Fibroblast of skin of scalp (primary cell): ENCODE results near the gene KDM4C.
"Not testable (repeated sequence)": the region's sequence is repeated elsewhere in the genome, so short reads cannot be mapped to it uniquely, and the experiment has no call there.

ENCODE experiments used
- DNase-seq: peaks from one replicate; pipeline ENCODE4 v3.0.0-alpha.2; 2013

KDM4C gene

GRCh38 chr9:6938447-6938846, 180.7 kb downstream of the KDM4C start:
- peak; percentile 97 for DNase-seq

GRCh38 chr9:6938873-6939272, 181.1 kb downstream of the KDM4C start:
- DNase-seq = peak; percentile 72

DNA sequence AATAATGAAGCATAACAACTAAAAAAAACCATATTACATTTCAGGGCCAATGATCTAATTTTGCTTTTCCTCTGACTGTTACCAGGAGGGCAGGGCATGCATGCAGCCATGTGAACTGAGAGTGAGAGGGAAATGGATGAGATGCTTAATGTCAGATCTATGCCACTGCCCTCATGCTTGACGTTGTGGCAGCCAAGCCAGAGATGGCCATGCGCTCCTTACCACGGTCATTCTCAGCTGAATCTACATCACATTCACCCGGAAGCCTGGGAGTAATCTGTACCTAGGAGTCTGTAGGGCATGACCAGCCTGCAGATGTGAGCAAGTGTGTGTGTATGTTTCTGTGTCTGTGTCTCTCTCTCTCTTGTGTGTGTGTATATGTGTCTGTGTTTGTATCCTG, 183.7 kb downstream of the KDM4C start:
- DNase-seq = no peak

- DNase-seq = no peak
Observed at GRCh38 chr9:6942406-6942805, 184.6 kb downstream of the KDM4C start.

- DNase-seq = no peak
Observed at GRCh38 chr9:6943293-6943692, 185.5 kb downstream of the KDM4C start.

GRCh38 chr9:6944093-6944551, 186.3 kb downstream of the KDM4C start:
- peak; percentile 73 for DNase-seq

DNA sequence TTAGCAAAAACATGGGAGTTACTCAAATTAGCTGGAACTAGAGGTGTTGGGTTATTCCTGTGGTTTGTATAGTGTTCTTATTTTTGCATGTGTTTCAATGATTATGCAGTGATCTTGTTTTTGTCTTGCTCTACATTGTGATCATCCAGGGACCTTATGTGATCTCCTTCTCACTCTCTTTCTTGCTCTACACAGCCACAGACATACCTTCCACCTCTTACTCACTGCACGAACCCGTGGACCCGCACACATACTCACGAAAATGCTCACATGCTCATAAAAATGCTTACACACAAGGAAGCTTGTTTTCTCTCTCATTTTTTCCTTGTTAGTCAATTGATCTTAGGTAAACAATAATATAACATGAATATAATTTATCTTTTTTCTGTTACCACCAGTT, 187.1 kb downstream of the KDM4C start:
- DNase-seq = peak; percentile 14

DNA sequence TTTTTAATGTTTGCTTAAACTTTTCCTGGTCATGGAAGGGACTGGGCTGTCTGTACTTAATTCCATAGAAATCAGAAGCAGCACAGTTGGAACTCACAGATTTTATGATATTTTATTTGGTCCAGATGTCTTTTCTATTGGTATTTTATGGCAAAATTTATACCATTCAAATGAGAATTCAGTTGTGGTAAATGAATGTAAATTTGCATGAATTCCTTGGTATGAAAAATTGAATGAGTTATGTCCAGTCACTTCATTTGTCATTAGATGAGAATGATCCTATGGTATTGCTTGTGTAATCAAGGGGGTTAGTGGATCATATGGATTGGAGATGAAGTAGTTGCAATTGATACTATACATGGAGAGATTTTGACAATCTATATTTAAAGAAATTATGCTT, 188.0 kb downstream of the KDM4C start:
- peak; percentile 40 for DNase-seq

DNA sequence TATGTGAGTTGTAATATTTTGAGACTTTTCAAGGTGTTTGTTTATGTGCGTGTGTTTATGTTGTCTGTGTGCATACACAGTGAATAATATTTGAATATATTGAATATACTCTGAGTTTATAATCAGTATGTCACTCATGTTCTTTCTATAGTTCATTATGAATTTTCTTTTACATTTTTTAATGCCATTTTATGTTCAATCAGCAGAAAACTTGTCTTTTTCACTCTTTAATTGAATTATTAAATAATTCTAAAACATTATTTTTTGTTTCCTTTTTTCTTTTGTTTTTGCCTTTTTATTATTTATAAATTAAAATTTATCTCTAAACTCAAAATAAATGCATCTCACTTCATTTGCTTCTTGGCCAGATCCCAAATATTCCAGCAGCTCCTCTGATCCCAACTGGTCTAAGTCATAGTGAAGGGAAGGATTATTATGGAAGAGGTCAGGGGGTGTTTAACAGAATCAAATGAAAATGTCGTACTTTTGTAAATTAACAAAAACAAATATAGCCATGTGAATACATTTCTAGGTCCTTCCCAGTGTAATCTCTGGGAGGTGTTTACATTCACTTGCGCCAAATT, 188.9 kb downstream of the KDM4C start:
- DNase-seq = no peak

- not testable (repeated sequence) for DNase-seq
Observed at GRCh38 chr9:6948921-6949320, 191.1 kb downstream of the KDM4C start.

DNA sequence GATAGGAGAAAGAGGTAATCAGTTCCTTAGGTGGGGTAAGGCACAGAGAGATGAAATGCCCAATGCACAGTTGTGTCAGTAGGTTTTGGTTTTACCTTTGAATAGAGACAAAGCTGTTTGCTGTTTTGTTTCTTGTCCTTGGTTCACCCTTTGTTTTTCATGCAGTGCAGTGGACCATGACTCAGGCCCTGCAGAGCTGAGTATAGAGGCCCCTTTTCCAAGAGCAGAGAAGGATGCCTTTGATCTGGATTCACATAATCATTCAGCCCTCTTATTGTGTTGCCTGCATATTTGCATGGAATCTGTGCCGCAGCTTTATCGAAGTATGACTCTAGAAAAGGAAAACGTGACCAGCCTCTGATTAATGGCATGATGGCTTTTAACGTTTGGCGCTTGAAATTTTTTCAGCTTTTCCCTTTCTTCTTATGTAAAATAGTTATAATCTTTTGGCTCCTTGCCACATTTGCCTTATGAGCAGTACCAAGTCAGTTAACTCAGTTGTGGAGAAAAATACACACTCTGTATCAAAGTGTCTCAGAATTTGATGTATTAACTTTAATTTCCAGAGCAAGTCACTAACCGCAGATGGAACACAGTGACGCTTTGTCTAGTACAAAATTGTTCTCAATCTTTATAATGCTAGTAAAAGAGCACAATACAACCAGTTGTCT, 197.6 kb downstream of the KDM4C start:
- no peak for DNase-seq

- no peak for DNase-seq
Observed at GRCh38 chr9:6956879-6957278, 199.1 kb downstream of the KDM4C start.

DNA sequence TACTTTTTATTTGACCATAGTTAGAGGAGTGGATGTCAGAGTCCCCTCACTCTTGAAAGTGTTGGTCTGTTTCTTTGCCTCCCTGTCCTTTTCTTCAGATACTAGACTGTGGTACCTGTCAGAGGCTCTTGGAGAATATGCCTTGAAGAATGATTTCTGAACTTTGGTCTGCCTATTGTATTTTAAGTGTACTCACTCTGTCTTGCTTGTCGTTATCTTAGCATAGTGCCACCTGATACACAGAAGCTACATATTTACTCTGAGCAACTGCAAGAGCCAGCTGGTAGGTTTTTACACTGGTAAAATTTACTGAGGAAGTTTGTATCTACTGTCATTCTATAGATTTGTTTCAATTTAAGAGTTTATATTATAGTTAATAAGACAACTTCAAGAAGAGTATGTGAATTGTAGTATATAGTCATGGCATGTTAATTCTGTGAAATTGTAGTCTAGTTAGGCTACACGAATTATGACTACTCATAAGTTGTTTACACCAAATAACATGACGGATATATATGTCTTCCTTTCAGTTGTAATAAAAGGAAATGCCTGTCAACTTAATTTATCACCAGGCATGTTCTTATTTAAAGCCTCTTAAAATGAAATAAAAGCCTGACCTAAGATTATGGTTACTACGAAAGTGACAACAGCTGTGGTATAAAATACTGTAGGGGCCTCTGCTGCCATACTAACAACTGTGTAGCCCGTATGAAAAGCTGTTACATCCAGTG, 201.7 kb downstream of the KDM4C start:
- no peak for DNase-seq

GRCh38 chr9:6960777-6961176, 203.0 kb downstream of the KDM4C start:
- DNase-seq = no peak

DNA sequence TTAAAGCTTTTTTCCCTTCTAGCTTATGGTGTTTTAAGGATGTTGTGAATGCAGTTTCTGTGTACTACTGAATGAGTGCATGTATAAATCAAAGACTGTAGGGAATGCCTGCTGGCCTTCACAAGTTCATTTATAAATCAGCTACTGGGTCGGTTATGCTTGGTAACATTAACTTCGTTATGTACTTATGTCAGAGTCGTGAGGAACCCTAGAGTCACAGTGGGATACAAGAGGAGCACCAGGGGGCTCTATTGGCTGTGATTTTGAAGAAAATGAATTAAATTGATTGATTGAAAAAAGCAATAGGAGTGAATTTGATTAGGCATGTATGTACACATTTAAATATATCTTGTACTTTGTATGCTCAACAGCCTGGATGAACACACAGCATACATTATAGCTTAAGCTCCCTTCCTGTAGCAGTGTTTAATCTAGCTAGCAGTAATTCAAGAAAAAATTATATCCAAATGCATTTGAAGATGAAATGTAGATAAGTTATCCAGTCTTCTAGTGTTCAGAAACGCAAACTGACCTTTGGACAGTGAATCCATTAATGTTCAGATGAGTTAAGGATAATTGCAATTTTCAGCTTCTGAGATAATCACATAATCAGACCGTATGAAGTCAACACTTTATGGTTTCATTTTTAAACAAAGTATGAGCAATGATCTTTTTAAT, 204.2 kb downstream of the KDM4C start:
- DNase-seq = no peak

DNA sequence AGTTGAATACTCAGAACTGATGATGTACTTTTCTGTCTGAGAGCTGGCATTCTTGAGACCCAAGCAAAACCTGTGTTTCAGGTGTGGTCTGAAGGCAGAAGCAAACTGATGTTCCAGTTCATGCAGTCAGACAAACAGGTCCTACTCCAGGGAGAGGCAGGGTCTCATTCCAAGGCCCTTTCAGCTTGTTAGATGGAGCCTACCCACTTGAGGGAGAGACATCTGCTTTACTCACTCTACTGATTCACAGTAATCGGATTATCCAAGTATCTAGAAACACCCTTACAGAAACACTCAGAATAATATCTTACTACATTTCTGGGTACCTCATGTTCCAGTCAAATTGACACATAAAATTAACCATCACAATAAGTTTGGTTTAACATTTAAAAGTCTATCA, 207.8 kb downstream of the KDM4C start:
- DNase-seq = no peak

DNA sequence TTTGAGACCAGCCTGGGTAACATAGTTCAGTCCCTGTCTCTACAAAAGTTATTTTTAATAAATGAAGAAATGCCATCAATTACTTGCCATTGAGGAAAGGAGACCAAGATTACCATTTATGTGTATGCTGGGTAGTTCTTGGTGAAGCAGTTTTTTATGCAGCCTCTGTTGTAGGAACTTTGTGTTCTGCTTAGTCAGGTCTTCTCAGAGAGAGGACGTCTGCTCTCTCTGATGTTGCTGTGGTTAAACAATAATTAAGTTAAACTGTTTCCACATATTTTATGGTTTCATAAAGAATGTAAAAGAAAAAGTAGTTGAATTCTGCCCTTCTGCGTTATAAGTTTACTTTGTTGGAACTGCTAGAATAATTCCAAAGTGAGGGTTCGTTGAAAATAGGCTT, 210.5 kb downstream of the KDM4C start:
- DNase-seq = peak; percentile 56

DNA sequence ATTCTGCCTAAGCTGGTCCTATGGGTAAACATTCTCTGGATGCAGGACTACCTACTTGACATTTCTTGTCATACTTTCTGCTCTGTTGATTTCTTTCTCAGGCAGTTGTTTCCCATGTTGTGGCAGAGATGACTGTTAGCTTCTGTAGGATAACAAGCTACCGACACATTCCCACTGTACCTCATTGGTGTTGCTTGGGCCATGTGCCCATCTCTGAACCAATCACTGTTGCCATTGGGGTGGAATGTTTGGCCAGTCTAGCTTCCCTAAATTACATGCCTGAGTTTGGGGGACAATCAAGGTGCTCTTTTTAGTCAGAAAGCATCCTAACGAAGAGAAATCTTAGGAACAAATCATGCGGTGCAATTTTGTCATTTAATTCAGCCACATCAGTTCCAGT, 212.0 kb downstream of the KDM4C start:
- DNase-seq = no peak

DNA sequence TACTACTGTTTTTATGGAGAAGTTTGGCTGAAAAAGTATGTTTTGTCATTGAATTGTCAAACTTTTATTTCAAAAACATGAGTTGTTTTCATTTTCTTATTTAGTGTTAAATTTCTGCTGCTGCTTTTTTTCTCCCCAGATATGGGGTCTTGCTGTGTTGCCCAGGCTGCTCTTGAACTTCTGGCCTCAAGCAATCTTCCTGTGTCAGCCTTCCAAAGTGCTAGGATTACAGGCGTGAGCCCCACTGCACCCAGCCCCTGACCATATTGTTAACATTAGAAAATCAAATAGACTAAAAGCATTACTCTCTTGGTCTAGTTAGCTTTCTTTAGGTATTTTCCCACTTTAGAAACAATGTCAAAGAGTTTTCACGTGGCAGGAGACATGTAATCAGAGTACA, 215.3 kb downstream of the KDM4C start:
- DNase-seq = no peak

GRCh38 chr9:6973762-6974161, 216.0 kb downstream of the KDM4C start:
- DNase-seq = no peak

GRCh38 chr9:6975198-6975597, 217.4 kb downstream of the KDM4C start:
- no peak for DNase-seq

DNA sequence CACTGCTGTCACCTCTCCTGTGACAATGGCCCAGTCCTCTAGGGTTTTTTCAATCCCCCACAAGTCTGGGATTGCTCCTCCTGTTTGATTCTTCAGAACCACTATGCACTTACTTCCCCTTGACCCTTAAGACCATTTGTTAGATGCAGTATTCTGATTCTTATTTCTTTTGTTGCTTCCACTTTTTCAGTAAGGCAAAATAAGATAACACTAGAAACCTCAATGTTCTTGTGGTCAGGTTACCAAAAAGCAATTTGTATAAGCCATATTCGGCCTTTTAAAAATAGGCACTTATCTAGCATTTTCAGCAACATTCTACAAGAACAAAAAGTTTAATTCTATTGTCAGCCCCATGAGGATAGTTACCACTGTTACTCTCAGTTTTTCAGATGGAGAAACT, 220.0 kb downstream of the KDM4C start:
- DNase-seq = no peak

DNA sequence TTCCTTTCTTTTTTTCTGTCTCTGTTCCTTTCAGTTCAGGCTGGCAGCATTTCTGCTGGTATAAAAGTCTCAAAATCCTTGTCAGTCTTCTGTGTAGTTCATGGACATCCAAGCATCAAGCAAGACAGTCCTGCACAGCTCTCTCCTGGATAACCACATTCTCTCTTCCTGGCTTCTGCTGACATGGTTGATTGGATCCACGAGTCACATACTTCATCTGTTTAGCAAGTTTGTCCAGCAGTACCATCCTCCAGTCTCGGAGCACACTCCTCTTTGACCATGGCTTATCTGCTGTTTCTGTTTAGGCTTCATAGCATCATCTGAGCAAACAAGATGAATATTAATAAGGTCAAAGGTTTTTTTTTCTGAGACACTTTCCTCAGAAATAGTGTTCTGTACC, 220.8 kb downstream of the KDM4C start:
- DNase-seq = no peak
